Adrenal gland (tissue), 12 donors: ENCODE data around the gene RSF1. TPM values are rescaled to one million over a fixed set of nuclear protein-coding genes. Genes with fewer than 3 reads are reported as not detected.

Experiments
- DNase-seq, 7 donors: peaks; one replicate each; pipeline ENCODE4 v3.0.0-alpha.2; 2019 to 2020
- H3K27ac ChIP-seq, 5 donors: fragments of 200-600 bp; sonication (generic) in 4 of 5; 1 replicate in 3 of 5; 2 replicates in 2 of 5; pipeline versions ENCODE4 v1.5.1 to v1.8.0; 2016 to 2020; ENCODE audit warnings: mild to moderate bottlenecking in 1 of 5
- H3K27me3 ChIP-seq: fragments of 200-600 bp; 2 replicates; pipeline ENCODE4 v1.8.0; 2021
- H3K36me3 ChIP-seq, 2 donors: fragments of 200-600 bp; replicated peaks in 1 of 2; 1 replicate in 1 of 2; 2 replicates in 1 of 2; pipeline versions ENCODE4 v1.5.1 to v1.8.0; 2018 to 2022
- H3K4me1 ChIP-seq, 2 donors: fragments of 200-600 bp; replicated peaks in 1 of 2; 1 replicate in 1 of 2; 2 replicates in 1 of 2; pipeline versions ENCODE4 v1.5.1 to v1.8.0; 2018 to 2021
- H3K4me3 ChIP-seq, 4 donors: fragments of 200-600 bp; sonication (generic) in 3 of 4; one replicate each; pipeline ENCODE4 v1.5.1; 2016 to 2018
- H3K9me3 ChIP-seq, 3 donors: fragments of 200-600 bp; sonication (generic) in 1 of 3; replicated peaks in 1 of 3; 1 replicate in 2 of 3; 2 replicates in 1 of 3; pipeline versions ENCODE4 v1.5.1 to v1.8.0; 2016 to 2021
- CTCF ChIP-seq, 6 experiments: fragments of 450-650 bp in 4 of 6; fragments of 200-600 bp in 2 of 6; sonication (generic) in 1 of 6; IDR thresholded peaks; 1 replicate in 5 of 6; 2 replicates in 1 of 6; pipeline versions ENCODE4 v1.5.1 to v1.8.0; 2016 to 2021; ENCODE audit warnings: antibody characterized with exemption in 6 of 6, mild to moderate bottlenecking in 2 of 6, moderate library complexity in 1 of 6
- POLR2A ChIP-seq, 2 donors: fragments of 450-650 bp; IDR thresholded peaks; one replicate each; pipeline ENCODE4 v1.6.1; 2017; ENCODE audit warnings: antibody characterized with exemption in 2 of 2, mild to moderate bottlenecking in 2 of 2, moderate library complexity in 1 of 2
- WGBS, 4 donors: extraction: QIAGEN DNeasy Blood & Tissue Kit in 2 of 4; methylation state at CpG; one replicate each; pipeline versions ENCODE4 v1.1.5 to v1.1.7; 2013 to 2017; 5-methylcytosine and 5-hydroxymethylcytosine counted together
- intact Hi-C, 2 donors: fragments of 100-400 bp; cut with DNase I; formaldehyde crosslinking; loops; one replicate each; pipeline versions ENCODE4 v1.14.1 to v1.15.0; 2022 to 2023
- polyA plus RNA-seq, 3 donors: library from polyadenylated mRNA; stranded (reverse); fragments of 200-250 nt in 2 of 3; fragments of 350-450 nt in 1 of 3; fragmentation: Illumina TruSeq in 1 of 3; extraction: RNeasy Lipid Tissue Mini Kit (QIAGEN cat#74804) in 1 of 3; gene quantifications; one replicate each; pipeline ENCODE4 v1.2.3, GENCODE V29; 2013 to 2014
- total RNA-seq, 9 donors: library from RNA; depleted of rRNA in 4 of 9; stranded (reverse); fragments of >200 nt in 4 of 9; fragments of 120-200 nt in 1 of 9; fragmentation: NEBNext Ultra II Directional in 1 of 9; extraction: Animal tissue kit (Norgen Biotek cat#: 25700) in 1 of 9; gene quantifications; one replicate each; pipeline versions ENCODE4 v1.1.0 to v1.2.4, GENCODE V29; 2013 to 2023
- donor health status: healthy with polysubstance abuse.
- donor health status: Bipolar disorder and iron deficiency.
- donor health status: DM: yes; HTN: yes; CAD: no.
- donor health status: DM: no; HTN: no; CAD: no.
- donor health status: DM: no; HTN: no; CAD: no.
- donor health status: DM: yes; HTN: yes; CAD: no.

The RSF1 gene
- total and polyA plus RNA-seq, 12 donors, result 12.7 to 108 (median 66.9) TPM

- DNase-seq, result no peak
- H3K9me3 ChIP-seq, result no peaks in the 10 kb centered on the region
These were observed 91.5 kb downstream of the RSF1 start for GRCh38 chr11:77729063-77729462.

GRCh38 chr11:77728203-77728786 is 92.2 kb downstream of the RSF1 start:
- WGBS, 4 donors, result 93 to 97% (median 95%) methylated on average over 5 of the region's 5 CpGs
- Histone ChIP-seq H3K27me3 (no peaks in the 10 kb centered on the region), H3K27ac (no peak overlapping the region), H3K4me3 (no peak overlapping the region), H3K36me3 (peaks cover 0 to 10% of the 10 kb centered on the region in 2 donors), H3K9me3 (no peaks in the 10 kb centered on the region), H3K4me1 (peaks cover 8 to 12% of the 10 kb centered on the region in 2 donors)
- no peak for DNase-seq
- TF ChIP-seq POLR2A (IDR thresholded peaks at IDR 0.05) (no peak), CTCF (IDR thresholded peaks at IDR 0.05) (no peak)
- intact Hi-C loops, result no loop called here

More at GRCh38 chr11:77729063-77729462, 91.5 kb downstream of the RSF1 start:
- no peak for TF ChIP-seq CTCF (IDR thresholded peaks at IDR 0.05)
- TF ChIP-seq POLR2A (IDR thresholded peaks at IDR 0.05), result no peak
- H3K4me3 ChIP-seq, result no peak overlapping the region
- no peak overlapping the region for H3K27ac ChIP-seq
- intact Hi-C loops, result no loop called here
- H3K4me1 ChIP-seq, result peaks cover 8 to 12% of the 10 kb centered on the region in 2 donors
- 95 to 98% (median 95%) methylated on average over 2 of the region's 2 CpGs for WGBS, 4 donors
- H3K36me3 ChIP-seq, result peaks cover 0 to 9% of the 10 kb centered on the region in 2 donors
- H3K27me3 ChIP-seq, result no peaks in the 10 kb centered on the region

GRCh38 chr11:77726524-77726923 is 94.0 kb downstream of the RSF1 start:
- WGBS, 4 donors, result 51 to 73% (median 58%) methylated on average over 2 of the region's 2 CpGs
- intact Hi-C loops, result no loop called here
- H3K4me1 ChIP-seq, result peaks cover 8 to 17% of the 10 kb centered on the region in 2 donors
- TF ChIP-seq POLR2A (IDR thresholded peaks at IDR 0.05), result no peak
- no peak for TF ChIP-seq CTCF (IDR thresholded peaks at IDR 0.05)
- H3K27me3 ChIP-seq, result no peaks in the 10 kb centered on the region
- H3K9me3 ChIP-seq, result no peaks in the 10 kb centered on the region
- H3K27ac ChIP-seq, result no peak overlapping the region
- H3K36me3 ChIP-seq, result peaks cover 0 to 10% of the 10 kb centered on the region in 2 donors
- no peak overlapping the region for H3K4me3 ChIP-seq
- no peak for DNase-seq

GRCh38 chr11:77725433-77725832 is 95.1 kb downstream of the RSF1 start:
- intact Hi-C loops, result no loop called here
- WGBS, 4 donors, result 63 to 76% (median 72%) methylated on average over 3 of the region's 3 CpGs
- Histone ChIP-seq H3K27ac (no peak overlapping the region), H3K9me3 (no peaks in the 10 kb centered on the region), H3K27me3 (no peaks in the 10 kb centered on the region), H3K36me3 (peaks cover 0 to 10% of the 10 kb centered on the region in 2 donors), H3K4me1 (peaks cover 8 to 26% of the 10 kb centered on the region in 2 donors), H3K4me3 (no peak overlapping the region)
- TF ChIP-seq CTCF (IDR thresholded peaks at IDR 0.05) (no peak), POLR2A (IDR thresholded peaks at IDR 0.05) (no peak)
- DNase-seq, result no peak
